ENCODE results near the gene DNAAF8.
A peak's percentile ranks its signal among the peaks of the same experiment; 100 is the strongest.
"Not testable (repeated sequence)": the region's sequence is repeated elsewhere in the genome, so short reads cannot be mapped to it uniquely, and the experiment has no call there.

The DNAAF8 gene

DNA sequence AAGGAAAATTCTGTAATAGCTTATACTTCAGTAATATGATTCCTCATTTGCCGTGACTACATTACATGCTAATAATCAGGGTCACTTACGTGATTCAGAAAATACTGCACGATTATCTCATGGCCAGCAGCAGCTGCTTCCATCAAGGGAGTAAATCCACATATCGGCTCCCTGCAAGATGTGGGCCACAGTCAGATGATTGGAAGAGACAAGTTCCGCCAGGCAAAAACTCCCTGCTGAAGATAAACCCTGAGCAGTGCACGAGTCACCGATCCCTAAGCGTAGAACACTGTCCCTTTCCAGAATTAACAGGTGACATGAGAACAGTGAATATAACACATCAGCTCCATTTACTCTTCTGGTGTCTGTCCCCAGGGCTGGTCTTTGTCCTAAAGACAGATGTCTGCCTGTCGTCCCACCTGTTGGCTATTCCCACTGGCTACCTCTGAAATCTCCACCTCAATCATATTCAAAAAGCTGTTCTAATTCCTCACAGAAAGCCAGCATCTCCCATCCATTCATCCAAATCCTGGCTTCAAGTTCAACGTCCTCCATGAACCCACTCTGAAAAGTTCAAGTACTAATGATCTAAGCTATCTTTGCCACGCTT lies 9.6 kb upstream of the DNAAF8 start:
- DNase-seq, result no peak

- no peak for DNase-seq
These were observed 7.7 kb upstream of the DNAAF8 start for GRCh38 chr16:4726616-4727015.

DNA sequence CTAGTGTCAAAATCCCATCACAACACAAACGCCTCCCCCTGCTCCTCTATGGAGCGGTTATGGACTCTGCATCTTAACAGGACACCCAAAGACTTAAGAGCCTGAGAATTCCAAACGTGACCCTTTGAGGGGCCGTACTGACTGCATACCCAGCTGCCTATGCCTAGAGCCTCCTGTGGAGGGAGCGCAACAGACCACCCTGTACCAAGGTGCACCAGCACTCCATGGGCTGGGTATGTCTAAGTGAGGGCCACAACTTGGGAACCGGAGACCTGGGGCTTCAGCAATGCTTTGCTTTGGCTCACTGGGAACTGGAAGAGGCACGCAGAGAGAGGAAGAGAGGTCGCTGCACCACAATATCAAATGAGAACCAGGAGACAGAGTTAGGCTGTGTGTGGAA lies 5.7 kb upstream of the DNAAF8 start:
- DNase-seq, result no peak

DNA sequence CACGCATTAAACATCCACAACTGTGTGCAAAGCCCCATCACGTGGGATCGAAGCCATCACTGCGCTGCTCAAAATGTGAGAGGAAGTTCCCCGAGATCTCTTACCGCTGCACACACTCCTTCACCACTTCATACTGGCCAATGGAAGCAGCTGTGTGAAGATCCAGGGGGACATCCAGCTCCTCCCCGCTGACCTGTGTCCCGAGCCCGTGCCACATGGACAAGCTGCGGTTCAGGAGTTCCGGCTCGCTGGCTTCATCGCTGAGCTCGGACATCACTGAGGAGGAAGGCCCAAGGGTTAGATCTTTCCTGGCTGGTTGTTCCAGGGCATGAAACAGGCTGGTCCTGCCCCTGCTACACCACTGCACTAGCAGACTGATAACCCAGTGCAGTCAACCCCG lies 4.5 kb upstream of the DNAAF8 start:
- no peak for DNase-seq

- no peak for DNase-seq
These were observed 1.1 kb upstream of the DNAAF8 start for GRCh38 chr16:4733211-4733742.

GRCh38 chr16:4733747-4734062 lies 632 bp upstream of the DNAAF8 start:
- DNase-seq, result peak; percentile 55

- peak; percentile 87 for DNase-seq
These were observed 596 bp downstream of the DNAAF8 start for GRCh38 chr16:4734730-4735535.

DNA sequence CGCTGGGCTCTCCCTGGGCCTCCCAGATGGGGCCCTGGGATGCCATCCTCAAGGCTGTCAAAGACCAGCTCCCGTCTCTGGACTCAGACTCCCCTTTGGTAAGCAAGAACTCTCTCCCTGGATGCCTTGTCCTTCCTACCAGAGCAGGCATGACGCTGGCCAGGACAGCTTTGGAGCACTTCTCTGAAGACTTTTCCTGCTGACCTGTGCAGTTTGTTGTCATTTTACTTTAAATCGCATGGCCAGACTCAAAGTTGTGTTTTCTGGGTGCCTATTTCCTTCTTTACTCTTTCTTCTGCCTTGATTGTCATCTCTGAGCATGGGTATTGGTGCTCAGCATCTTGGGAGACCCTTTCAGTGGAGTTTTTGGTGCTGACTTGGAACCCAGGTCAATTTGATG lies 2.2 kb downstream of the DNAAF8 start:
- DNase-seq, result no peak

DNA sequence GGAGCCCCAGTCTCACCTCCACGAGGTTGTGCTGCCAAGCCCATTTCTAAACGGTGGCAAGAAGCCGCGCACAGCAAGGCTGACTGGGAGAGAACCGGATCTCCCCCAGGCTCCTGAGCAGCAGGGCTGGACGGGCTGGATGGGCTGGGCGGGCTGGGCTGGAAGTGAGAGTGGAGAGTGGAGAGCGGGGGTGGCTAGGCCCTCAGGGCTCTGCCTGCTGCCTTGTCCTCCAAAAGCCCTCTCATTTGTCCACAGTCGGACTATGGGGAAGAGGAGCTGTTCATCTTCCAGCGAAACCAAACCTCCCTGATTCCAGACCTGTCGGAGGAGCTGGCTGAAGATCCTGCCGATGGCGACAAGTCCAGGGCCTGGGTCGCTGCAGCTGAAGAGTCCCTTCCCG lies 3.2 kb downstream of the DNAAF8 start:
- DNase-seq, result no peak

GRCh38 chr16:4738370-4738769 lies 4.0 kb downstream of the DNAAF8 start:
- DNase-seq, result not testable (repeated sequence)

DNA sequence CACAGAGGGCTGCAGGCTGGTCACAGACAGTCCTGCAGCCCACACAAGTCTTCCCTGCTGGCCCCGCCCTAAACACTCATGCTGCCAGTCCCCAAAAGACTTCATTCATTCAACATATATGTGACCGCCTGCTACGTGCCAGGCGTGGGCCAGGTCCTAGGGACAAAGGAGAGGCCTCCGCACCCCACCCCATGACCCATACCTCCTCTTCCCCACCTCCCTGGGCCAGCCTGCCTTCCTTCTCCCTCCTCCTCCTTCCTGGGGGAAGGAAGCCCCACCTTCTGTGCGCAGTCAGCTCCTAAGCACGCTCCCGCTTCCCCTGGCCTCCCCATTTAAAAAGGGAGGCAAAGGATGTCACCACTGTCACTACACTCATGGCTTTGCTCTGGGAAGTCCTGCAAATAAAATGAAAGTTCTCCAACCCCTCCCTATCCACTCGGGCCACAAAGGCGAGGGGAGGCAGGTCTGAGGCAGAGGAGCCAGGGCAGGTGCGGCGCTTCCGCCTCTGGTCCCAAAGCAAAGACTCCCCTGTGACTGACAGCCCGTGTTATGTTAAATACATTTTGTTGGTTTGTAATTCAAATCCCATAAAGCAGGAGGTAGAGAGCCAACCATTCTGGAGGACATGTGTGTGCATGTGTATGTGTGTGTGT lies 9.0 kb downstream of the DNAAF8 start:
- no peak for DNase-seq

GRCh38 chr16:4744555-4745273 lies 10.4 kb downstream of the DNAAF8 start:
- DNase-seq, result no peak

GRCh38 chr16:4745274-4745569 lies 10.9 kb downstream of the DNAAF8 start:
- no peak for DNase-seq

DNA sequence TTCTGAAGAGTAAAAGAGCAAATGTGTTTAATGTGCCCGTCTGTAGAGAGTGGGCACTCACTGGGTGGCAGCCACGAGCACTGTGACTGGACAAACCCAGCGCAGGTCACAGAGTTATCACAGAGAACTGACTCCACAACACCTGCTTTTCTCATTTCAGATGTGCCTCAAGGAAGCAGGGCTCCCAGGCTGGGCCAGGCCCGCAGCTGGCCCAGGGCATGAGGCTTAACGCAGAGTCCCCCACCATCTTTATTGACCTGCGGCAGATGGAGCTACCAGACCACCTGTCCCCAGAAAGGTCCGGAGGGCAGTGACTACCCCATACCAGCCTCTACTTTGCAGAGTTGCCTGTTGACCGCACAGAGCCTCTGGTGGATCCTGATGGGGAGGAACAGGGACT lies 11.9 kb downstream of the DNAAF8 start:
- no peak for DNase-seq

- no peak for DNase-seq
These were observed 12.7 kb downstream of the DNAAF8 start for GRCh38 chr16:4746991-4747574.

DNA sequence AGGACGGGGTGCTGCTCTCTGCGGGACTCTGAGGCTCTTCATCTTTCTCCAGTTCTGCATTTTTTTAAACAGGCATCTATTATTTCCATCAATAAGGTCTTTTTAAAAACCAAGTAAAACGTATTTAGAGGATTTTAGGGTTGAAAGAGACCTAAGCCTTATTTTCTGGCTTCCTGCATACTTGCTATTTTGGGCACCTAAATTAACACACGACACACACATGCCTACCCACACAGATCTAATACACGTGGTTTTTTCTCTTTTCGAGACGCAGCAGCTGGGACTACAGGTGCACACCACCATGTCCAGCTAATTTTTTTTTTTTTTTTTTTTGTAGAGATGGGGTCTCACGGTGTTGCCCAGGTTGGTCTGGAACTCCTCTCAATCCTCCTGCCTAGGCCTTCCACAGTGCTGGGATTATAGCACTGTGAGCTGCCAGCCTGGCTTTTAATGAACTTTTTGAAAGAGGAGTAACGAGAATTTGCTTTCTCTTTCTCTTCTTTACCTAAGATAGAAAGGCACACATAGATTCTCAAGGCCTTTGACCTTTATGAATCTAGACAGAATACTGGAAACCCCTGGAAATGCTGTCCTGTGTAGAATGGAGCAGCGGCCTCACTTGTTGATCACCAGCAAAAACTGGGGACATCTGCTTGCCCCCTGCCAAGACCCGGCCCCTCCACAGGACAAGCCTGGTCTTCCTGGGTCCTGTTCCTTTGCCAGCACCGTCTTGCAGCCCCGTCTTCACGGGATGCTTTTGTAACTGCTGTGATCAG lies 13.8 kb downstream of the DNAAF8 start:
- no peak for DNase-seq

- no peak for DNase-seq
These were observed 14.5 kb downstream of the DNAAF8 start for GRCh38 chr16:4748682-4749411.

DNA sequence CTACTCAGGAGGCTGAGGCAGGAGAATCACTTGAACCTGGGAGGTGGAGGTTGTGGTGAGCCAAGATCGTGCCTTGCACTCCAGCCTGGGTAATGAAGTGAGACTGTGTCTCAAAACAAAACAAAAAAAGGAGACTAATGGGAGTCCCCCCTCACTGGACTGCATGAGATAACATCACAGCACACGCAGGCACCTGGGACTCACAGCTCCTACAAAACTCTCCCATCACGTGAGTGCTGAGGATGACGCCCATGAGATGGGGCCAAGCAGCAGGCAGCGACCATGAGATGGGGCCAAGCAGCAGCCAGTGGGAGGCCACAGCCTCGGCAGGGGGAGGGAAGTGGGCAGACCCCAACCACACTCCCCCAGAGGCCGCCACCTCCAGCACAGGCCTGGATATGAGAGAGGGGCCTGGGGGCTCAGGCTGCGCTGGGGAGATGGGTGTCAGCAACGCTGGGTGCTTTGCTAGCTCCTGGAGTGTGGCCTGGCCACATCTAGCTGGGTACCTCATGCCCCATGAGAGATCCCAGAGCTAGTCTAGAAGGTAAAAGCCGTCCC lies 15.4 kb downstream of the DNAAF8 start:
- no peak for DNase-seq

DNA sequence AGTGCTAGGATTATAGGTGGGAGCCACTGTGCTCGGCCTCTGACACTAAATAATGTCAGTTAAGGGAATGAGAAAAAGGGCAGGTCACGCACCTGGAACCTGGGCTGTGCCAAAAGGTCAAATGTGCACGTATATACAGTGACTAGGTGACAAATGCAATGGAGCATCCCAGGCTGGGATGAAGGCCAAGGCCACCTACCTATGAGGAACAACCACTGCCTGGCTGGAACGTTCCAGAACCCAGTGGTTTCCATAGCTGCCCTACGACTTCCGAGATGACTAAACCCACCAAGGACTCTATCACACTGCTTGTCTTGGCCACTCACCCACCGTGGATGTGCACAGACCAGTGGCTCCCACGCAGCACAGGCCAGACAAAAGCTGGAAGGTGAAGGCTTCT lies 16.6 kb downstream of the DNAAF8 start:
- no peak for DNase-seq

GRCh38 chr16:4752351-4753100 lies 18.2 kb downstream of the DNAAF8 start:
- DNase-seq, result no peak

GRCh38 chr16:4753227-4753626 lies 18.9 kb downstream of the DNAAF8 start:
- no peak for DNase-seq

All from NCI-H2227 treated with DMSO at 0.1 percent for 48 hours (cell line).